Endothelial cell of umbilical vein (primary cell): ENCODE results near the gene RBM20. TPM values are rescaled to one million over a fixed set of nuclear protein-coding genes. Genes with fewer than 3 reads are reported as not detected.

ENCODE experiments used
- BruUV-seq: library from RNA; stranded (reverse); fragments of 400-500 nt; replicated peaks from 2 replicates; lab custom pipeline; 2021; lab: Mats Ljungman, UMichigan
- CTCF ChIA-PET: fragments of 300-600, 350-600 bp; sonication (Branson Sonifier 250); formaldehyde crosslinking; loops from one replicate; lab custom pipeline; 2021; ENCODE audit warnings: antibody characterized with exemption, inconsistent platforms; lab: Charles Lee
- POLR2A ChIA-PET: fragments of 300-600, 350-600 bp; sonication (Branson Sonifier 250); formaldehyde crosslinking; loops from one replicate; lab custom pipeline; 2021; ENCODE audit warnings: antibody characterized with exemption, inconsistent platforms; lab: Charles Lee
- DNase-seq: peaks from one replicate; pipeline ENCODE4 v3.0.0-alpha.2; 2011; ENCODE audit warnings: low read depth, low spot score
- FAIRE-seq: peaks from 2 replicates; lab custom pipeline; 2011; peaks lifted over from hg19 to GRCh38; lab: Jason Lieb, UNC
- H2AFZ ChIP-seq: 2 replicates; pipeline ENCODE4 v1.6.0; 2012; ENCODE audit warnings: low read depth, low read length, control low read depth, inconsistent platforms
- H3K27ac ChIP-seq: 2 replicates; pipeline ENCODE4 v1.5.1; 2011; ENCODE audit warnings: low read depth, mild to moderate bottlenecking, control low read depth, low read length, moderate library complexity; ENCODE audit not compliant: insufficient read depth
- H3K27me3 ChIP-seq, 2 experiments: 2 replicates each; pipeline versions ENCODE4 v1.6.0 to v1.6.1; 2011; ENCODE audit warnings: low read length in 2 of 2, mixed read lengths in 1 of 2; ENCODE audit not compliant: control insufficient read depth in 2 of 2, insufficient read depth in 2 of 2
- H3K36me3 ChIP-seq, 2 experiments: 2 replicates in 1 of 2; 3 replicates in 1 of 2; pipeline ENCODE4 v1.5.1; 2011; ENCODE audit warnings: low read length in 2 of 2, mild to moderate bottlenecking in 1 of 2, moderate library complexity in 1 of 2; ENCODE audit not compliant: control insufficient read depth in 2 of 2, insufficient read depth in 2 of 2; ENCODE audit errors: extremely low read depth in 1 of 2
- H3K4me1 ChIP-seq: 3 replicates; pipeline ENCODE4 v1.5.1; 2011; ENCODE audit warnings: mild to moderate bottlenecking, low read length; ENCODE audit not compliant: control insufficient read depth, insufficient read depth; ENCODE audit errors: extremely low read depth
- H3K4me2 ChIP-seq: 2 replicates; pipeline ENCODE4 v1.6.1; 2011; ENCODE audit warnings: low read length, control low read depth, mixed read lengths; ENCODE audit not compliant: insufficient read depth
- H3K4me3 ChIP-seq, 3 experiments: fragments of 200-600 bp in 1 of 3; sonication (generic), shearing (Covaris generic) in 1 of 3; replicated peaks in 1 of 3; 2 replicates each; pipeline ENCODE4 v1.5.1; 2011 to 2016; ENCODE audit warnings: control low read depth in 3 of 3, low read length in 3 of 3, mild to moderate bottlenecking in 2 of 3, inconsistent platforms in 1 of 3, low read depth in 1 of 3, moderate library complexity in 1 of 3; ENCODE audit not compliant: insufficient read depth in 1 of 3
- H3K79me2 ChIP-seq: 2 replicates; pipeline ENCODE4 v1.6.0; 2012; ENCODE audit warnings: low read length, inconsistent platforms; ENCODE audit not compliant: control insufficient read depth, insufficient read depth
- H3K9ac ChIP-seq: replicated peaks from 2 replicates; pipeline ENCODE3; 2011; ENCODE audit warnings: low read length, control low read depth; ENCODE audit not compliant: insufficient read depth; ENCODE audit errors: extremely low read depth
- H3K9me1 ChIP-seq: replicated peaks from 3 replicates; pipeline ENCODE4 v1.6.0; 2011; ENCODE audit warnings: mild to moderate bottlenecking, low read length; ENCODE audit not compliant: control insufficient read depth, insufficient read depth; ENCODE audit errors: extremely low read depth
- H3K9me3 ChIP-seq: replicated peaks from 2 replicates; pipeline ENCODE4 v1.5.1; 2012; ENCODE audit warnings: low read length, inconsistent platforms; ENCODE audit not compliant: control insufficient read depth, insufficient read depth
- H4K20me1 ChIP-seq: replicated peaks from 2 replicates; pipeline ENCODE3; 2011; ENCODE audit warnings: mild to moderate bottlenecking, low read length; ENCODE audit not compliant: control insufficient read depth, insufficient read depth; ENCODE audit errors: extremely low read depth
- CTCF ChIP-seq, 2 donors: IDR thresholded peaks; 1 replicate in 1 of 2; 2 replicates in 1 of 2; pipeline ENCODE4 v1.5.1; 2011; ENCODE audit warnings: low read length in 2 of 2, mild to moderate bottlenecking in 2 of 2, moderate library complexity in 2 of 2, control low read depth in 1 of 2, inconsistent platforms in 1 of 2, low read depth in 1 of 2; ENCODE audit not compliant: insufficient read depth in 1 of 2; ENCODE audit errors: extremely low read depth in 1 of 2
- EZH2 ChIP-seq: IDR thresholded peaks from 2 replicates; pipeline ENCODE4 v1.6.1; 2012; ENCODE audit warnings: borderline replicate concordance, low read depth, mild to moderate bottlenecking, moderate library complexity, low read length, inconsistent platforms; ENCODE audit not compliant: severe bottlenecking
- FOS ChIP-seq: IDR thresholded peaks from 2 replicates; pipeline ENCODE4 v1.6.1; 2011; ENCODE audit warnings: mild to moderate bottlenecking, low read length, moderate library complexity, borderline replicate concordance; ENCODE audit not compliant: insufficient read depth
- GATA2 ChIP-seq: IDR thresholded peaks from 2 replicates; pipeline ENCODE4 v1.7.0; 2011; ENCODE audit warnings: low read depth, mild to moderate bottlenecking, moderate library complexity, mixed read lengths, low read length; ENCODE audit not compliant: insufficient read length, insufficient read depth
- JUN ChIP-seq: IDR thresholded peaks from 2 replicates; pipeline ENCODE4 v1.6.1; 2011; ENCODE audit warnings: borderline replicate concordance, low read depth; ENCODE audit not compliant: insufficient read length, insufficient read depth
- MAX ChIP-seq: IDR thresholded peaks from 2 replicates; pipeline ENCODE4 v1.6.1; 2011; ENCODE audit not compliant: insufficient read depth, insufficient read length
- MYC ChIP-seq: IDR thresholded peaks from one replicate; pipeline ENCODE4 v1.6.1; 2011; ENCODE audit warnings: mild to moderate bottlenecking, low read depth, low read length
- POLR2A ChIP-seq: IDR thresholded peaks from 2 replicates; pipeline ENCODE4 v1.6.1; 2012; ENCODE audit warnings: low read depth, mild to moderate bottlenecking, control low read depth, low read length
- POLR2AphosphoS5 ChIP-seq: IDR thresholded peaks from 2 replicates; pipeline ENCODE4 v1.6.1; 2012; ENCODE audit warnings: low read depth, mild to moderate bottlenecking, control low read depth, low read length, moderate library complexity; ENCODE audit not compliant: insufficient read depth
- dilution Hi-C: fragments of 300-500 bp; cut with MboI; formaldehyde crosslinking; loops from one replicate; pipeline ENCODE4 v1.15.0; 2019; ENCODE audit warnings: low sequenced_read_pairs; ENCODE audit not compliant: extremely low pct_ligation_motif_present
- intact Hi-C: fragments of 100-400 bp; cut with micrococcal nuclease; formaldehyde crosslinking; loops from one replicate; pipeline ENCODE4 v1.10.0; 2022
- polyA plus RNA-seq, 4 experiments: library from polyadenylated mRNA; depleted of rRNA in 3 of 4; stranded (reverse) in 3 of 4; unstranded in 1 of 4; fragments of >200 nt; gene quantifications; 2 replicates each; pipeline versions ENCODE4 v1.2.1 to v1.2.3, GENCODE V29; 2011 to 2012; ENCODE audit warnings: missing spikeins in 1 of 4
- total RNA-seq: library from RNA; stranded (reverse); gene quantifications from 2 replicates; pipeline ENCODE4 v1.2.3, GENCODE V29; 2021

Gene RBM20
- total and polyA plus RNA-seq, 2 donors (not counting 3 experiments of a cell fraction or from before 2014, with no cell fraction given), result 0.04 TPM; not detected in 1

- Histone ChIP-seq H3K27me3 (peaks cover 2 to 6% of the 10 kb centered on the region in 2 experiments), H3K4me1 (no peaks in the 10 kb centered on the region), H4K20me1 (no peaks in the 10 kb centered on the region), H3K9ac (no peak overlapping the region), H3K4me2 (no peak overlapping the region), H3K9me1 (no peaks in the 10 kb centered on the region), H3K36me3 (no peaks in the 10 kb centered on the region), H3K4me3 (no peak overlapping the region), H3K79me2 (no peaks in the 10 kb centered on the region), H3K9me3 (no peaks in the 10 kb centered on the region), H3K27ac (no peak overlapping the region), H2AFZ (no peak overlapping the region)
- intact Hi-C loops (no loop called here), dilution Hi-C loops (no loop called here)
- BruUV-seq, result no TSS peak
- FAIRE-seq (no peak), DNase-seq (no peak)
- TF ChIP-seq MAX, result no peak
- TF ChIP-seq GATA2, result no peak
- ChIA-PET CTCF (interaction anchor here (1.1 to 1.5 kb wide), 5 partner anchors 11 to 1285 kb away, joined by 3 to 4 read pairs (median 3); no protein-coding TSS in a partner anchor), POLR2A (no interaction called here)
Measured at GRCh38 chr10:110852947-110853346, 208.8 kb downstream of the RBM20 start.

- H3K27me3 ChIP-seq, result peaks cover 2 to 6% of the 10 kb centered on the region in 2 experiments
- no TSS peak for BruUV-seq
- POLR2A ChIA-PET, result no interaction called here
- no peak for TF ChIP-seq POLR2A
- no peak for TF ChIP-seq CTCF (IDR thresholded peaks at IDR 0.05; ENCODE audit: extremely low read depth in 1 of 2, insufficient read depth in 1 of 2, low read depth in 1 of 2, low read length in 2 of 2)
- no peak for TF ChIP-seq FOS
- no peak for TF ChIP-seq EZH2
- TF ChIP-seq JUN, result no peak
- TF ChIP-seq GATA2, result no peak
- no peak for TF ChIP-seq MAX
- TF ChIP-seq MYC, result no peak
- TF ChIP-seq POLR2AphosphoS5, result no peak
- dilution Hi-C loops, result no loop called here
- H3K9me3 ChIP-seq, result no peaks in the 10 kb centered on the region
- no peak for DNase-seq
- no peaks in the 10 kb centered on the region for H3K4me1 ChIP-seq
- intact Hi-C loops, result no loop called here
- H3K27ac ChIP-seq, result no peak overlapping the region
- FAIRE-seq, result no peak
- H2AFZ ChIP-seq, result no peak overlapping the region
- H3K79me2 ChIP-seq, result no peaks in the 10 kb centered on the region
- no peak overlapping the region for H3K9ac ChIP-seq
- H3K4me3 ChIP-seq, result no peak overlapping the region
- no peaks in the 10 kb centered on the region for H3K9me1 ChIP-seq
- no peaks in the 10 kb centered on the region for H4K20me1 ChIP-seq
- H3K4me2 ChIP-seq, result no peak overlapping the region
- CTCF ChIA-PET, result interaction anchor here (1.5 kb wide), 1 partner anchor 13 kb away, joined by 3 read pairs; no protein-coding TSS in a partner anchor
- no peaks in the 10 kb centered on the region for H3K36me3 ChIP-seq
Measured at GRCh38 chr10:110853921-110854605, 209.9 kb downstream of the RBM20 start.
